Measurements from ENCODE around the gene COL26A1. TPM values are rescaled to one million over a fixed set of nuclear protein-coding genes. Genes with fewer than 3 reads are reported as not detected.

Gene COL26A1
- total and polyA plus RNA-seq, 2 donors, result 0.41 to 3.0 TPM

- no peaks in the 10 kb centered on the region for H3K9me3 ChIP-seq (ENCODE audit: control insufficient read depth in 2 of 2, insufficient read depth in 1 of 2, low read length in 1 of 2)
- H3K27me3 ChIP-seq (ENCODE audit: control insufficient read depth in 2 of 2, insufficient read depth in 1 of 2, low read length in 1 of 2), result peaks cover 28 to 41% of the 10 kb centered on the region in 2 donors
- no peak for DNase-seq (ENCODE audit: low read depth in 6 of 9, low spot score in 9 of 9)
- no peaks in the 10 kb centered on the region for H3K36me3 ChIP-seq (ENCODE audit: control insufficient read depth in 2 of 2, insufficient read depth in 2 of 2, low read length in 1 of 2)
- WGBS, result 95% methylated on average over 2 of the region's 2 CpGs
- H3K27ac ChIP-seq (ENCODE audit: low read depth in 1 of 2, low read length in 1 of 2), result no peak overlapping the region
- no peak overlapping the region for H3K4me3 ChIP-seq (ENCODE audit: low read length in 2 of 2)
- peaks cover 0 to 10% of the 10 kb centered on the region in 2 donors for H3K4me1 ChIP-seq (ENCODE audit: control insufficient read depth in 2 of 2, insufficient read depth in 2 of 2, low read length in 2 of 2)
Measured at GRCh38 chr7:101365956-101366355, 3.3 kb downstream of the COL26A1 start.

GRCh38 chr7:101367676-101368075, 5.0 kb downstream of the COL26A1 start:
- H3K27me3 ChIP-seq (ENCODE audit: control insufficient read depth in 2 of 2, insufficient read depth in 1 of 2, low read length in 1 of 2), result peaks cover 15 to 26% of the 10 kb centered on the region in 2 donors
- WGBS, result 51% methylated on average over 1 of the region's 1 CpG

GRCh38 chr7:101368422-101369165, 5.9 kb downstream of the COL26A1 start:
- Histone ChIP-seq H3K9me3 (ENCODE audit: control insufficient read depth in 2 of 2, insufficient read depth in 1 of 2, low read length in 1 of 2) (no peaks in the 10 kb centered on the region), H3K27ac (ENCODE audit: low read depth in 1 of 2, low read length in 1 of 2) (no peak overlapping the region), H3K4me3 (ENCODE audit: low read length in 2 of 2) (no peak overlapping the region), H3K4me1 (ENCODE audit: control insufficient read depth in 2 of 2, insufficient read depth in 2 of 2, low read length in 2 of 2) (peaks cover 0 to 10% of the 10 kb centered on the region in 2 donors), H3K27me3 (ENCODE audit: control insufficient read depth in 2 of 2, insufficient read depth in 1 of 2, low read length in 1 of 2) (peaks cover 6 to 23% of the 10 kb centered on the region in 2 donors), H3K36me3 (ENCODE audit: control insufficient read depth in 2 of 2, insufficient read depth in 2 of 2, low read length in 1 of 2) (no peaks in the 10 kb centered on the region)
- WGBS, result 85% methylated on average over 8 of the region's 8 CpGs
- DNase-seq (ENCODE audit: low read depth in 6 of 9, low spot score in 9 of 9), result no peak

More at GRCh38 chr7:101367676-101368075, 5.0 kb downstream of the COL26A1 start:
- no peak overlapping the region for H3K4me3 ChIP-seq (ENCODE audit: low read length in 2 of 2)
- H3K4me1 ChIP-seq (ENCODE audit: control insufficient read depth in 2 of 2, insufficient read depth in 2 of 2, low read length in 2 of 2), result peaks cover 0 to 10% of the 10 kb centered on the region in 2 donors
- no peak for DNase-seq (ENCODE audit: low read depth in 6 of 9, low spot score in 9 of 9)
- no peak overlapping the region for H3K27ac ChIP-seq (ENCODE audit: low read depth in 1 of 2, low read length in 1 of 2)
- H3K36me3 ChIP-seq (ENCODE audit: control insufficient read depth in 2 of 2, insufficient read depth in 2 of 2, low read length in 1 of 2), result no peaks in the 10 kb centered on the region
- no peaks in the 10 kb centered on the region for H3K9me3 ChIP-seq (ENCODE audit: control insufficient read depth in 2 of 2, insufficient read depth in 1 of 2, low read length in 1 of 2)

- no peak for DNase-seq (ENCODE audit: low read depth in 6 of 9, low spot score in 9 of 9)
- Histone ChIP-seq H3K36me3 (ENCODE audit: control insufficient read depth in 2 of 2, insufficient read depth in 2 of 2, low read length in 1 of 2) (no peaks in the 10 kb centered on the region), H3K4me3 (ENCODE audit: low read length in 2 of 2) (no peak overlapping the region), H3K27ac (ENCODE audit: low read depth in 1 of 2, low read length in 1 of 2) (no peak overlapping the region), H3K27me3 (ENCODE audit: control insufficient read depth in 2 of 2, insufficient read depth in 1 of 2, low read length in 1 of 2) (peaks cover 2 to 16% of the 10 kb centered on the region in 2 donors), H3K4me1 (ENCODE audit: control insufficient read depth in 2 of 2, insufficient read depth in 2 of 2, low read length in 2 of 2) (peaks cover 0 to 6% of the 10 kb centered on the region in 2 donors), H3K9me3 (ENCODE audit: control insufficient read depth in 2 of 2, insufficient read depth in 1 of 2, low read length in 1 of 2) (no peaks in the 10 kb centered on the region)
- 7% methylated on average over 5 of the region's 5 CpGs for WGBS
Measured at GRCh38 chr7:101370836-101371235, 8.2 kb downstream of the COL26A1 start.

GRCh38 chr7:101373812-101374614, 11.3 kb downstream of the COL26A1 start:
- Histone ChIP-seq H3K36me3 (ENCODE audit: control insufficient read depth in 2 of 2, insufficient read depth in 2 of 2, low read length in 1 of 2) (no peaks in the 10 kb centered on the region), H3K4me1 (ENCODE audit: control insufficient read depth in 2 of 2, insufficient read depth in 2 of 2, low read length in 2 of 2) (peaks cover 0 to 6% of the 10 kb centered on the region in 2 donors), H3K9me3 (ENCODE audit: control insufficient read depth in 2 of 2, insufficient read depth in 1 of 2, low read length in 1 of 2) (no peaks in the 10 kb centered on the region), H3K27me3 (ENCODE audit: control insufficient read depth in 2 of 2, insufficient read depth in 1 of 2, low read length in 1 of 2) (peaks cover 0 to 13% of the 10 kb centered on the region in 2 donors), H3K27ac (ENCODE audit: low read depth in 1 of 2, low read length in 1 of 2) (no peak overlapping the region), H3K4me3 (ENCODE audit: low read length in 2 of 2) (no peak overlapping the region)
- 95% methylated on average over 19 of the region's 19 CpGs for WGBS
- no peak for DNase-seq (ENCODE audit: low read depth in 6 of 9, low spot score in 9 of 9)

- DNase-seq (ENCODE audit: low read depth in 6 of 9, low spot score in 9 of 9), result no peak
- no peaks in the 10 kb centered on the region for H3K36me3 ChIP-seq (ENCODE audit: control insufficient read depth in 2 of 2, insufficient read depth in 2 of 2, low read length in 1 of 2)
- 95% methylated on average over 3 of the region's 3 CpGs for WGBS
- peaks cover 0 to 6% of the 10 kb centered on the region in 2 donors for H3K4me1 ChIP-seq (ENCODE audit: control insufficient read depth in 2 of 2, insufficient read depth in 2 of 2, low read length in 2 of 2)
- H3K27ac ChIP-seq (ENCODE audit: low read depth in 1 of 2, low read length in 1 of 2), result no peak overlapping the region
- H3K27me3 ChIP-seq (ENCODE audit: control insufficient read depth in 2 of 2, insufficient read depth in 1 of 2, low read length in 1 of 2), result peaks cover 0 to 15% of the 10 kb centered on the region in 2 donors
- H3K9me3 ChIP-seq (ENCODE audit: control insufficient read depth in 2 of 2, insufficient read depth in 1 of 2, low read length in 1 of 2), result no peaks in the 10 kb centered on the region
- no peak overlapping the region for H3K4me3 ChIP-seq (ENCODE audit: low read length in 2 of 2)
Measured at GRCh38 chr7:101374990-101375389, 12.3 kb downstream of the COL26A1 start.

- no peaks in the 10 kb centered on the region for H3K36me3 ChIP-seq (ENCODE audit: control insufficient read depth in 2 of 2, insufficient read depth in 2 of 2, low read length in 1 of 2)
- H3K4me1 ChIP-seq (ENCODE audit: control insufficient read depth in 2 of 2, insufficient read depth in 2 of 2, low read length in 2 of 2), result no peaks in the 10 kb centered on the region
- H3K4me3 ChIP-seq (ENCODE audit: low read length in 2 of 2), result no peak overlapping the region
- peaks cover 0 to 15% of the 10 kb centered on the region in 2 donors for H3K27me3 ChIP-seq (ENCODE audit: control insufficient read depth in 2 of 2, insufficient read depth in 1 of 2, low read length in 1 of 2)
- no peaks in the 10 kb centered on the region for H3K9me3 ChIP-seq (ENCODE audit: control insufficient read depth in 2 of 2, insufficient read depth in 1 of 2, low read length in 1 of 2)
- no peak for DNase-seq (ENCODE audit: low read depth in 6 of 9, low spot score in 9 of 9)
- WGBS, result 96% methylated on average over 5 of the region's 5 CpGs
- H3K27ac ChIP-seq (ENCODE audit: low read depth in 1 of 2, low read length in 1 of 2), result no peak overlapping the region
Measured at GRCh38 chr7:101376601-101377000, 13.9 kb downstream of the COL26A1 start.

GRCh38 chr7:101377189-101377736, 14.6 kb downstream of the COL26A1 start:
- 94% methylated on average over 4 of the region's 4 CpGs for WGBS
- no peak for DNase-seq (ENCODE audit: low read depth in 6 of 9, low spot score in 9 of 9)
- no peaks in the 10 kb centered on the region for H3K4me1 ChIP-seq (ENCODE audit: control insufficient read depth in 2 of 2, insufficient read depth in 2 of 2, low read length in 2 of 2)
- no peak overlapping the region for H3K27ac ChIP-seq (ENCODE audit: low read depth in 1 of 2, low read length in 1 of 2)
- H3K9me3 ChIP-seq (ENCODE audit: control insufficient read depth in 2 of 2, insufficient read depth in 1 of 2, low read length in 1 of 2), result no peaks in the 10 kb centered on the region
- no peak overlapping the region for H3K4me3 ChIP-seq (ENCODE audit: low read length in 2 of 2)
- H3K36me3 ChIP-seq (ENCODE audit: control insufficient read depth in 2 of 2, insufficient read depth in 2 of 2, low read length in 1 of 2), result no peaks in the 10 kb centered on the region
- H3K27me3 ChIP-seq (ENCODE audit: control insufficient read depth in 2 of 2, insufficient read depth in 1 of 2, low read length in 1 of 2), result peaks cover 0 to 15% of the 10 kb centered on the region in 2 donors

GRCh38 chr7:101378751-101379174, 16.1 kb downstream of the COL26A1 start:
- Histone ChIP-seq H3K4me1 (ENCODE audit: control insufficient read depth in 2 of 2, insufficient read depth in 2 of 2, low read length in 2 of 2) (no peaks in the 10 kb centered on the region), H3K27ac (ENCODE audit: low read depth in 1 of 2, low read length in 1 of 2) (no peak overlapping the region), H3K36me3 (ENCODE audit: control insufficient read depth in 2 of 2, insufficient read depth in 2 of 2, low read length in 1 of 2) (no peaks in the 10 kb centered on the region), H3K27me3 (ENCODE audit: control insufficient read depth in 2 of 2, insufficient read depth in 1 of 2, low read length in 1 of 2) (peaks cover 0 to 9% of the 10 kb centered on the region in 2 donors), H3K4me3 (ENCODE audit: low read length in 2 of 2) (no peak overlapping the region), H3K9me3 (ENCODE audit: control insufficient read depth in 2 of 2, insufficient read depth in 1 of 2, low read length in 1 of 2) (no peaks in the 10 kb centered on the region)
- 93% methylated on average over 13 of the region's 13 CpGs for WGBS
- no peak for DNase-seq (ENCODE audit: low read depth in 6 of 9, low spot score in 9 of 9)

Data from thymus (tissue), 11 donors.